Spinal cord (tissue), 10 donors: ENCODE measurements around the gene ORMDL1. TPM values are rescaled to one million over a fixed set of nuclear protein-coding genes. Genes with fewer than 3 reads are reported as not detected.

Experiments
- DNase-seq, 6 donors: peaks; one replicate each; pipeline versions ENCODE4 v3.0.0 to v3.0.0-alpha.2; 2013 to 2015; ENCODE audit warnings: low spot score in 6 of 6, low read depth in 4 of 6
- H3K27ac ChIP-seq: one replicate; pipeline ENCODE4 v1.5.1; 2013; ENCODE audit warnings: low read depth, low read length, control low read depth
- H3K27me3 ChIP-seq: one replicate; pipeline ENCODE4 v1.6.1; 2013; ENCODE audit warnings: low read length; ENCODE audit not compliant: control insufficient read depth, insufficient read depth
- H3K36me3 ChIP-seq: one replicate; pipeline ENCODE4 v1.6.1; 2013; ENCODE audit warnings: low read length; ENCODE audit not compliant: control insufficient read depth, insufficient read depth
- H3K4me1 ChIP-seq: one replicate; pipeline ENCODE4 v1.6.1; 2013; ENCODE audit warnings: low read length; ENCODE audit not compliant: control insufficient read depth, insufficient read depth
- H3K4me3 ChIP-seq: one replicate; pipeline ENCODE4 v1.5.1; 2013; ENCODE audit warnings: low read depth, low read length, control low read depth
- H3K9me3 ChIP-seq: one replicate; pipeline ENCODE4 v1.6.1; 2013; ENCODE audit warnings: low read length; ENCODE audit not compliant: control insufficient read depth, insufficient read depth
- WGBS: methylation state at CpG from one replicate; pipeline ENCODE4 v1.1.5; 2013; ENCODE audit warnings: missing lambda C conversion rate; ENCODE audit not compliant: insufficient coverage; 5-methylcytosine and 5-hydroxymethylcytosine counted together
- polyA plus RNA-seq, 2 donors: library from polyadenylated mRNA; unstranded; fragments of 120-200 nt; gene quantifications; one replicate each; pipeline ENCODE4 v1.2.1, GENCODE V29; 2013; ENCODE audit not compliant: insufficient read length in 2 of 2
- total RNA-seq, 2 donors: library from RNA; depleted of rRNA in 1 of 2; stranded (reverse); fragments of 120-200 nt in 1 of 2; fragments of >200 nt in 1 of 2; gene quantifications; one replicate each; pipeline versions ENCODE4 v1.2.3 to v1.2.4, GENCODE V29; 2013 to 2014
- donor health status: healthy.

The ORMDL1 gene
- total and polyA plus RNA-seq, 4 donors = 93.1 to 105 (median 94.3) TPM

DNA sequence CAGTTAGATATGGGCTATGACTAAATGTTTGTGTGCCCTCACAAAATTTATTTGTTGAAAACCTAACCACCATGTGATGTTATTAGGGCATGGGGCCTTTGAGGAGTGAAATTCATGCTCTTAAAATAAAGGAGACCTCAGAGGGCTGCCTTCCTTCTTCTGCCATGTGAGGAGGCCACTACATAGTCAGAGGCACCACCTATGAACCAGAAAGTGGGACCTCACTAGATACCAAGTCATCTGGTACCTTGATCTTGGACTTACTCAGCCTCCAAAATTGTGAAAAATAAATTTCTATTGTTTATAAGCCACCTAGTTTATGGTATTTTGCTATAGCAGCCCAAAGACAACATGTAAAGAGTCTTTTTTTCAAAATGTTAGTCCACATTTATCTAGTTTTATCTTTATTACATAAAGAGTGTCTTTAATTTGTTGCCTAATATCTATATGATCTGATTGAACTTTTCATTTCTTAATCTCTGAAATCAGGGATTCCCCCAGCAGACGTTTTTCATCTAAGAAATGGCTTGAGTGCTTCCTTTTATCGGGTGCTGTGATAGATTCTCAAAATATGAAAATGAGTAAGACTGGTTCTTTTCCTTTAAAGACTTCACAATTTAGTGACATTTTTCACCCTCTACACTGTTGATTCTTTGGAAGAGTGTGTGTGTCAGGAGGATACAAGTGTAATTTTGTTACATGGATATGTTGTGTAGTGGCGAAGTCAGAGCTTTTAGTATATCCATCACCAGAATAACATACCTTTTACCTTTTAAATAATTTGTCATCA is 34.3 kb upstream of the ORMDL1 start:
- Histone ChIP-seq H3K9me3 (no peaks in the 10 kb centered on the region), H3K4me3 (no peak overlapping the region), H3K27ac (no peak overlapping the region), H3K27me3 (no peaks in the 10 kb centered on the region), H3K4me1 (no peaks in the 10 kb centered on the region), H3K36me3 (peaks cover 10% of the 10 kb centered on the region)
- no CpG with 5 or more reads among the region's 3 CpGs for WGBS
- DNase-seq = no peak

DNA sequence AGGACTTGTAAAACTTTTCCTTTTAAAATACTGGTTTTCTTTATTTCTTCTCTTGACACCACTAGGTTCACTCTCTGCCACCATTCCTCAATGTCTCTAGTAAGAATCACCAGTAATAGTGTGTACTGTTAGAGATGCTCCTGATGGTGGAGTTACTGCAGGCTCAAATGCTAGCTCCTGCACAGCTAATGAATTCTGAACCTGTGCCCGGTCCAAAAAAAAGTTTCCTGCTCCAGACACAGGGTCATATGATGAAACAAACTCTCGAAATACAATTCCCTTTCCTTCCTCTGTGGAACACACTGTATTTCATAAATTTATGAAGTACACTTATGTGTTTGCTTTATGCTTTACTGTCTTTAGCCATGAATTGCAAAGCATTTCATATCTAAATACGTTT is 19.3 kb upstream of the ORMDL1 start:
- DNase-seq = no peak
- no peak overlapping the region for H3K27ac ChIP-seq
- H3K27me3 ChIP-seq = no peaks in the 10 kb centered on the region
- peaks cover 6% of the 10 kb centered on the region for H3K36me3 ChIP-seq
- no CpG with 5 or more reads among the region's 3 CpGs for WGBS
- no peaks in the 10 kb centered on the region for H3K4me1 ChIP-seq
- no peaks in the 10 kb centered on the region for H3K9me3 ChIP-seq
- H3K4me3 ChIP-seq = no peak overlapping the region

DNA sequence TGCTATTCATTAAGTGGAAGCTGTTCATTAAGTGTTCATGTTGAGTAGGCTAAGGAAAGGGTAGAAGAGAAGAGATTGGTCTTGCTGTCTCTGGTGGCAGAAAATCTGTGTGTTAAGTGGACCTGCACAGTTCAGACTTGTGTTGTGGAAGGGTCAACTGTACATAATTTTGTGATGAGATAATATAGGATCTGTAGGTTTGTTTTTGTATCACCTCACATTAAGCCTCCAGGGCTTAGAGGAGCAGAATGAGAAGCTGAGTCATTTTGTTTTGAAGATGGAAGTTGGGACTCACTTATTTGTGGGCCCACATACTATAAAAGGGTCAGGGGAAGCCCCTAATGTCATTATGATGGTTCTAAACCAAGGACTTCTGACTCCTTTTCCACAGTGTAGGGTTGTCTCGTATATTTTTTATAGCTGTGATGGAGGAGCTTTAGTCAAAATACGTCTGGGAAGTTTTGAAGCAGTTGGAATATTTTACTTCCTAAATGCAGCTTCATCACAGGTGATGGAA is 18.3 kb upstream of the ORMDL1 start:
- H3K4me3 ChIP-seq = no peak overlapping the region
- H3K9me3 ChIP-seq = no peaks in the 10 kb centered on the region
- DNase-seq = no peak
- no peak overlapping the region for H3K27ac ChIP-seq
- no peaks in the 10 kb centered on the region for H3K4me1 ChIP-seq
- peaks cover 3% of the 10 kb centered on the region for H3K36me3 ChIP-seq
- H3K27me3 ChIP-seq = no peaks in the 10 kb centered on the region
- no CpG with 5 or more reads among the region's 2 CpGs for WGBS

DNA sequence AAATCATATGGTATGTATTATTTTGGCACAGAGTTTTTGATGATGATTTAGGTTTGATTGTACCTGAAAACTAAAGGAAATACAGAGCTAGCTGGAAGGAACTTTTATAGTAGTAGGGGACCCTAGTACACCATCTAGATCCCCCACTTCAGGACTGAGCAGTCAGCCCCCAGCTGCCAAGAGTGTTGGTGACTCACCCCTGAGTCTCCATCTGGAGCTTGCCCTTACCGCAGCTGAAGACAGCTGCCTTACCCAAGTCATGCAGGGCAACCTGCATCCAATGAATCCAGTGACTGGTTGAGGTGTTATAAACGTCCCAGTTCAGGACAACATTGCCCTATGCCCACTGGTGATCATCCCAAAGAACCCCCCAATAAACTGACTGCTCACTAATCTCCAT is 15.4 kb upstream of the ORMDL1 start:
- no peaks in the 10 kb centered on the region for H3K9me3 ChIP-seq
- H3K36me3 ChIP-seq = peaks cover 3% of the 10 kb centered on the region
- WGBS = 100% methylated on average over 1 of the region's 2 CpGs
- H3K4me1 ChIP-seq = no peaks in the 10 kb centered on the region
- no peak overlapping the region for H3K27ac ChIP-seq
- H3K27me3 ChIP-seq = no peaks in the 10 kb centered on the region
- no peak overlapping the region for H3K4me3 ChIP-seq
- no peak for DNase-seq

DNA sequence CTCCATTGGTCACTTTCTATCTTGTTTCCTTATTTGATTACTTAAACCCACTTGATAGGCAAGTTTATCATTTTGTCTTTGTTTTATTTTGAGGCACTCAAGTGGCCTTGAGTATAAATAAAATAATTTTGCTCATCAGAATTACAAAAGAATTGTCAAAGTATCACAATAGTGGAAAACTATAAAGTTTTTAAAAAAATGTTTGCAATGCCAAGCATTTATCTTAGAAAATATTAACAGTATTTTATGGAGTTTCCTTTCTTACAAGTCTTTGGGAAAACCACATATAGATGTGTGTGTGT is 14.8 kb upstream of the ORMDL1 start:
- Histone ChIP-seq H3K27ac (no peak overlapping the region), H3K27me3 (no peaks in the 10 kb centered on the region), H3K4me3 (no peak overlapping the region), H3K36me3 (peaks cover 6% of the 10 kb centered on the region), H3K4me1 (no peaks in the 10 kb centered on the region), H3K9me3 (no peaks in the 10 kb centered on the region)
- DNase-seq = no peak

DNA sequence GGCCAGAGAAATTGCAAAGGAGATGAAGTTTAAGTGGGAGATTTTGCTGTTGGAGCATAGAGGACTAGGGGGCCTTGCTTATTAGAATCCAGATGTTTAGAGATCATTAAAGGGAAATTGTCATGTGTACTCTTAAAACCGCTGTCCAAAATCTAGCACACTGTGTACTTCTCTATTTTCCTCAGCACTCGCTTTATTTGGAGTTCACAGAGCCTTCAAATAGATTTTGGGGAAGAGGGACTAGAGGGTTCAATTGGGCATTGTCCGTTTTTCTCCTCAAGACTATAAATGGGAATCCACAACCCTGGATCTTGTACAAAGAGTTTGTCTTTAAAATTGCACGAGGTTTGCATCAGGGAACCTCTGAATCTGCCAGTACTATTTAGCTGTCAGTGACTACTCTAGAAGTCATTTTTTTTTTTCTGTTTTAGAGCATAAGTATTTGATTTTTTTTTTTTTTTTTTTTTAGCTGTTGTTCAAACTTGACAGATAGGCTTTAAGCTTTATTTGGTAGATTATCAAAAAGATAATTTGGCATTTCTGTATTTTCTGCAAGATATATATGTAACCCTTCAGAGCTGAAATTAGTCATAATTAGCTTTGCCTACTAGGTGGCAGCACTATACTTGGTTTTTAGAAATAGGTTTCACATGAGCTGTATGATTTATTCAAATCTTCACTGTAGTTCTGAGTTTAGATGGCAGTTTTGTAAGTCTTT is 14.3 kb upstream of the ORMDL1 start:
- Histone ChIP-seq H3K9me3 (no peaks in the 10 kb centered on the region), H3K36me3 (peaks cover 8% of the 10 kb centered on the region), H3K4me1 (no peaks in the 10 kb centered on the region), H3K4me3 (no peak overlapping the region), H3K27me3 (no peaks in the 10 kb centered on the region), H3K27ac (no peak overlapping the region)
- DNase-seq = peak in 3 of 6 donors; percentile 7 to 75 (median 59)
- WGBS = no CpG with 5 or more reads among the region's 4 CpGs

DNA sequence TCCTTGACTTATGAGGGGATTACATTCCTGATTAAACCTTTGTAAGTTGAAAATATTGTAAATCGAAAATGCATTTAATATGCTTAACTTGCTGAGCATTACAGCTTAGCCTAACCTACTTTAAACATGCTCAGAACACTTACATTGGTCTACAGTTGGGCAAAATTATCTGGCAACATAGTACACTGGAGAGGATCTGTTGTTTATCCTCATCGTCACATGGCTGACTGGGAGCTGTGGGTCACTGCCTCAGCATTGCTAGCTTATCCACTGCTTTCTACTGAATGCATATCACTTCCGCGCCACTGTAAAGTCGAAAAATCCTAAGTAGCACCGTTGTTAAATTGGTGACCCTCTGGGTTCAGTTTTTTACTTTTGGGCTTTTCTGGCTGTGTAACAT is 13.8 kb upstream of the ORMDL1 start:
- WGBS = 76% methylated on average over 5 of the region's 6 CpGs
- H3K4me1 ChIP-seq = no peaks in the 10 kb centered on the region
- no peaks in the 10 kb centered on the region for H3K27me3 ChIP-seq
- no peak overlapping the region for H3K27ac ChIP-seq
- H3K9me3 ChIP-seq = no peaks in the 10 kb centered on the region
- peaks cover 8% of the 10 kb centered on the region for H3K36me3 ChIP-seq
- no peak for DNase-seq
- H3K4me3 ChIP-seq = no peak overlapping the region

DNA sequence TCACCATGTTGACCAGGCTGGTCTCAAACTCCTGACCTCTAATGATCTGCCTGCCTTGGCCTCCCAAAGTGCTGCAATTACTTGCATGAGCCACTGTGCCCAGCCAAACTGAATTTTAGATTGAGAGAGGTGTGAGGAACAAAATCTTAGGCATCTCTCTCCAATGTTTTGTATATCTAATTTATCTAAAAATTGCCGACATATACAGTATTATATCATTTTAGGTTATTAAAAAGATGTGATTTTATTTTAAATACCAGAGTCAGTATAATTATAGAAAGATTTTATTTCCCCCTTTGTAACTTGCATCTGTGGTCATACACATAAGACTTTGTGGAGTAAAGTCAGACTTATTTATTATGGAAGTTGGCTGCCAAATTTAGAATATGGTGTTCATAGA is 10.2 kb upstream of the ORMDL1 start:
- no peak for DNase-seq
- peaks cover 8% of the 10 kb centered on the region for H3K36me3 ChIP-seq
- WGBS = no CpG with 5 or more reads among the region's 1 CpG
- no peak overlapping the region for H3K4me3 ChIP-seq
- no peak overlapping the region for H3K27ac ChIP-seq
- no peaks in the 10 kb centered on the region for H3K4me1 ChIP-seq
- no peaks in the 10 kb centered on the region for H3K9me3 ChIP-seq
- H3K27me3 ChIP-seq = no peaks in the 10 kb centered on the region

DNA sequence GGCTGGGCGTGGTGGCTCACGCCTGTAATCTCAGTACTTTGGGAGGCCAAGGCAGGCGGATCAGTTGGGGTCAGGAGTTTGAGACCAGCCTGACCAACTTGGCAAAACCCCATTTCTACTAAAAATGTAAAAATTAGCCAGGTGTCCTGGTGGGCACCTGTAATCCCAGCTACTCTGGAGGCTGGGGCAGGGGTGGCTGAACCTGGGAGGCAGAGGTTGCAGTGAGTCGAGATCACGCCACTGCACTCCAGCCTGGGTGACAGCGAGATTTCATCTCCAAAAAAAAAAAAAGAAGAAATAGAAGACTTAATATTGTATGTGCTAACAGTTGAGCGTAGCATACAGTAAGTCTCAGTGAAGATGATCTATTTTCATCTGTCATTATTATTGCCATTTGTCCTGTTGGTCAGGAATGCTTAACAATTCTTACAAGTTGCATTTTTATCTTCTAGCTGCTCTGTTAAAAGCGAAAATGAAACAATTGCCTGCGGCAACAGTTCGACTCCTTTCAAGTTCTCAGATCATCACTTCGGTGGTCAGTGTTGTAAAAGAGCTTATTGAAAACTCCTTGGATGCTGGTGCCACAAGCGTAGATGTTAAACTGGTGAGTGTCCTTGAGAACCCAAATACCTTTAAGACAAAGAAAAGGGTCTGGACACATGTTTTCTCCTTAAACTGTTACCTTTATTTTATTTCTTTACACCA is 7.4 kb upstream of the ORMDL1 start:
- Histone ChIP-seq H3K9me3 (no peaks in the 10 kb centered on the region), H3K4me1 (no peaks in the 10 kb centered on the region), H3K27me3 (no peaks in the 10 kb centered on the region), H3K4me3 (no peak overlapping the region), H3K36me3 (peaks cover 8% of the 10 kb centered on the region), H3K27ac (no peak overlapping the region)
- WGBS = 93% methylated on average over 6 of the region's 12 CpGs
- no peak for DNase-seq
